PC-3 (cell line): ENCODE results near the gene CDH22.

Source experiments
- EZH2 ChIP-seq: fragments of 300-600 bp; sonication (generic); IDR thresholded peaks from one replicate; pipeline ENCODE4 v1.6.1; 2017; ENCODE audit warnings: antibody characterized with exemption, mild to moderate bottlenecking, low read length; ENCODE audit not compliant: unreplicated experiment
- EZH2phosphoT487 ChIP-seq: fragments of 300-600 bp; sonication (generic); IDR thresholded peaks from 2 replicates; pipeline ENCODE4 v1.6.1; 2018; ENCODE audit warnings: mild to moderate bottlenecking, antibody characterized with exemption, low read length, borderline replicate concordance
- TF ChIP-seq, protein P1 (sequence below): fragments of 300-600 bp; sonication (generic); conservative IDR thresholded peaks from 2 replicates; pipeline ENCODE4 v1.5.1; 2017; ENCODE audit warnings: antibody characterized with exemption, low read depth, mild to moderate bottlenecking, low read length

DNA sequence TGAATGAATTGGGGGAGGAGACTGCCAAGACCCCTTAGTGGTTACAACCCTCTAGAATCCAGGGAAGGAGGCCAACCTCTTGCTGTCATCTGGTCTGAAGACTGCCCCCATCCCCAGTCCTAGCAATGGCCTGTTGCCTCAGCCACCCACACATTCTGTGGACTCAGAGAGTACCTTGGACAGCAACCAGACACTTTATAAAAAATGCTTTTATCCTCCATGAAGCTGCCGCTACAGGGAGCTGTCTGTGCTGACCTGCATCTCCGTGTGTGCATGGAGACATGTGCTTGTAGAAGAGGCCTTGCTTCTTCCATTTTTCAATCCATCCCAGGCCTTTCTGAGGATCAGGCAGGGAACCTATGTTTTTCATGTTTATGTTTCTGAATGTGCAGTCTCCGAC, 15.2 kb downstream of the CDH22 start:
- TF ChIP-seq, protein P1, sequence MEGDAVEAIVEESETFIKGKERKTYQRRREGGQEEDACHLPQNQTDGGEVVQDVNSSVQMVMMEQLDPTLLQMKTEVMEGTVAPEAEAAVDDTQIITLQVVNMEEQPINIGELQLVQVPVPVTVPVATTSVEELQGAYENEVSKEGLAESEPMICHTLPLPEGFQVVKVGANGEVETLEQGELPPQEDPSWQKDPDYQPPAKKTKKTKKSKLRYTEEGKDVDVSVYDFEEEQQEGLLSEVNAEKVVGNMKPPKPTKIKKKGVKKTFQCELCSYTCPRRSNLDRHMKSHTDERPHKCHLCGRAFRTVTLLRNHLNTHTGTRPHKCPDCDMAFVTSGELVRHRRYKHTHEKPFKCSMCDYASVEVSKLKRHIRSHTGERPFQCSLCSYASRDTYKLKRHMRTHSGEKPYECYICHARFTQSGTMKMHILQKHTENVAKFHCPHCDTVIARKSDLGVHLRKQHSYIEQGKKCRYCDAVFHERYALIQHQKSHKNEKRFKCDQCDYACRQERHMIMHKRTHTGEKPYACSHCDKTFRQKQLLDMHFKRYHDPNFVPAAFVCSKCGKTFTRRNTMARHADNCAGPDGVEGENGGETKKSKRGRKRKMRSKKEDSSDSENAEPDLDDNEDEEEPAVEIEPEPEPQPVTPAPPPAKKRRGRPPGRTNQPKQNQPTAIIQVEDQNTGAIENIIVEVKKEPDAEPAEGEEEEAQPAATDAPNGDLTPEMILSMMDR: no peak
- TF ChIP-seq EZH2phosphoT487 (no peak), EZH2 (no peak)
